MCF 10A (cell line): ENCODE results near the gene ATG7. TPM values are rescaled to one million over a fixed set of nuclear protein-coding genes. Genes with fewer than 3 reads are reported as not detected.

Source experiments
- BruUV-seq: library from RNA; stranded (reverse); fragments of 400-500 nt; replicated peaks from 2 replicates; lab custom pipeline; 2021; lab: Mats Ljungman, UMichigan
- CTCF ChIA-PET: fragments of 300-600 bp; sonication (Branson Sonifier 250); formaldehyde crosslinking; extraction: SDS; loops from one replicate; lab custom pipeline; 2021; ENCODE audit warnings: antibody characterized with exemption, inconsistent platforms; lab: Yijun Ruan, JAX
- POLR2A ChIA-PET: fragments of 300-600, 350-650 bp; sonication (Branson Sonifier 250); formaldehyde crosslinking; extraction: SDS; loops from one replicate; lab custom pipeline; 2020; ENCODE audit warnings: antibody characterized with exemption, inconsistent platforms; lab: Yijun Ruan, JAX
- DNase-seq: peaks from one replicate; pipeline ENCODE4 v3.0.0-alpha.2; 2018; ENCODE audit not compliant: unreplicated experiment
- H3K27ac Mint-ChIP-seq: one replicate; pipeline ENCODE4 v1.8.0; 2022; ENCODE audit warnings: mild to moderate bottlenecking, low read depth, mixed read lengths; ENCODE audit not compliant: unreplicated experiment
- H3K27me3 Mint-ChIP-seq: one replicate; pipeline ENCODE4 v1.8.0; 2022; ENCODE audit warnings: mixed read lengths; ENCODE audit not compliant: insufficient read depth, unreplicated experiment
- H3K36me3 Mint-ChIP-seq: one replicate; pipeline ENCODE4 v1.8.0; 2022; ENCODE audit warnings: mild to moderate bottlenecking, moderate library complexity, mixed read lengths; ENCODE audit not compliant: insufficient read depth, unreplicated experiment
- H3K4me1 Mint-ChIP-seq: one replicate; pipeline ENCODE4 v1.8.0; 2022; ENCODE audit warnings: mixed read lengths; ENCODE audit not compliant: insufficient read depth, unreplicated experiment
- H3K4me3 Mint-ChIP-seq: one replicate; pipeline ENCODE4 v1.8.0; 2022; ENCODE audit warnings: mild to moderate bottlenecking, moderate library complexity, mixed read lengths; ENCODE audit not compliant: unreplicated experiment
- H3K9me3 Mint-ChIP-seq: one replicate; pipeline ENCODE4 v1.8.0; 2022; ENCODE audit warnings: mixed read lengths; ENCODE audit not compliant: unreplicated experiment
- intact Hi-C: fragments of 100-400 bp; cut with micrococcal nuclease; formaldehyde crosslinking; loops from 2 replicates; pipeline ENCODE4 v1.14.1; 2022
- total RNA-seq: library from RNA; stranded (reverse); gene quantifications from 2 replicates; pipeline ENCODE4 v1.2.3, GENCODE V29; 2022
- TF ChIP-seq, protein P1 (sequence below): fragments of 200-600 bp; IDR thresholded peaks from one replicate; pipeline ENCODE4 v1.8.0; 2022; ENCODE audit warnings: antibody characterized with exemption, mild to moderate bottlenecking; ENCODE audit not compliant: unreplicated experiment

ATG7 gene
- total RNA-seq, 1 experiment from 2014 or later, result 54.0 TPM

DNA sequence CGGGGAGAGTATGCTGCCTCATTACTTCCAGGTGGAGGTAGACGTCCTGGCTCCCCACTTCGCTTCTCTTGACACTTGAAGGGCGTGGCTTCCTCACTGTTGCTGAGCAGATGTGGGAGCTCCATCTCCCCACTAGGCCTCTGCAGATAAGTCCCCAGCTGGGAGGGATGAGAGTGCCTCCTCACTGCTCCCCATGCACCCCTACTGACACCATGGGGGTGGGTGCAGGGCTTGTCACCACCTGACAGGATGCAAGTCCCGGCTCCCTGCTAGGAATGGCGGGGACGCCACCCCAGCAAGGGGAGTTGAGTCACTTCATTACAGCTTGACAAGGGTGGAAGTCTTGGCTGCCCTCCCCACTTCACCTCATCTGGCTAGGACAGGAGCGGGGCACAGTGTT lies 36.8 kb upstream of the ATG7 start:
- Mint-ChIP-seq H3K9me3 (no peaks in the 10 kb centered on the region), H3K4me3 (no peak overlapping the region), H3K4me1 (peaks cover 34% of the 10 kb centered on the region), H3K36me3 (peaks cover 13% of the 10 kb centered on the region), H3K27ac (no peak overlapping the region), H3K27me3 (no peaks in the 10 kb centered on the region)
- ChIA-PET CTCF (interaction anchor here (0.5 to 3.9 kb wide), 11 partner anchors 11 to 175 kb away, joined by 3 to 80 read pairs (median 4); no protein-coding TSS in a partner anchor), POLR2A (interaction anchor here (2.4 to 5.5 kb wide), 3 partner anchors 10 to 99 kb away, joined by 14 to 35 read pairs (median 35); partner anchors contain the start of gene ATG7)
- BruUV-seq, result no TSS peak
- TF ChIP-seq, protein P1, sequence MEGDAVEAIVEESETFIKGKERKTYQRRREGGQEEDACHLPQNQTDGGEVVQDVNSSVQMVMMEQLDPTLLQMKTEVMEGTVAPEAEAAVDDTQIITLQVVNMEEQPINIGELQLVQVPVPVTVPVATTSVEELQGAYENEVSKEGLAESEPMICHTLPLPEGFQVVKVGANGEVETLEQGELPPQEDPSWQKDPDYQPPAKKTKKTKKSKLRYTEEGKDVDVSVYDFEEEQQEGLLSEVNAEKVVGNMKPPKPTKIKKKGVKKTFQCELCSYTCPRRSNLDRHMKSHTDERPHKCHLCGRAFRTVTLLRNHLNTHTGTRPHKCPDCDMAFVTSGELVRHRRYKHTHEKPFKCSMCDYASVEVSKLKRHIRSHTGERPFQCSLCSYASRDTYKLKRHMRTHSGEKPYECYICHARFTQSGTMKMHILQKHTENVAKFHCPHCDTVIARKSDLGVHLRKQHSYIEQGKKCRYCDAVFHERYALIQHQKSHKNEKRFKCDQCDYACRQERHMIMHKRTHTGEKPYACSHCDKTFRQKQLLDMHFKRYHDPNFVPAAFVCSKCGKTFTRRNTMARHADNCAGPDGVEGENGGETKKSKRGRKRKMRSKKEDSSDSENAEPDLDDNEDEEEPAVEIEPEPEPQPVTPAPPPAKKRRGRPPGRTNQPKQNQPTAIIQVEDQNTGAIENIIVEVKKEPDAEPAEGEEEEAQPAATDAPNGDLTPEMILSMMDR, result no peak
- no peak for DNase-seq
- intact Hi-C loops, result loop anchor here (5.0 kb wide), 1 partner anchor 37 kb away; the partner anchor contains the start of gene ATG7

DNA sequence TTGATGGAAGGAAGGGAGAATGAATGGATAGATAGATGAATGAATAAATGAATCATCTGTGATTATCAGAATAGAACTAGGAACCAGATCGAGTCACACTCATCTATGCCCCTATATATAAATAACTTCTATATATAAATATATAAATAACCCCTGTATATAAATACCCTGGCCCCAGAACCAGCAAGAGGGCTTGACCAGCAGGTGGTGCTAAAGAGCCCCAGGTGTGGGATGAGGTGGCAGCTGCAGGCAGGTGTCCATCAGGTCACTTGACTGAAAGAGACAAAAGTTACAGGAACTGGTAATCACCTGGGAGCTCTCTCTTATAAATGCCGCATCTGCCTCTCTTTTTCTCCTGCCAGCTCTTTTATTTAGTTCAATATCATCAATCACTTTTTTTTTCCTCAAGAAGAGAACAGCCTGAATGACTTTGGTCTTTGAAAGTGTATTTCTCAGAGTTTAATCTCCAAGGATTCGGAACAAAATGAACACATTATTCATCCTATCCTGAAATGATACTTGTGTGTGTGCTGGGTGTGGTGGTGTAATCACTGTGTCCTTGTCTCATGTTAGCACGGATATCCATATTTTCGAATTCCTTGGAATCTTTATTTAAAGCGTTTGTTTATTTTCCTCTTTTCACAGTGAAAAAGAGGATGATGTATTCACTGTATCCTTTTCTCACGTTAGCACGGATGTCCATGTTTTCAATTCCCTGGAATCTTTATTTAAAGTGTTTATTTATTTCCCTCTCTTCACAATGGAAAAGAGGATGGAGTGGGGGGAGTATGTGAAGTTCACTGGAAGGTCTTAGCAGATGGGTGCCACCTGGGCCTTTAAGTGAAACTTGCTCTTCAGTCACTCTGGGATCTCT lies 35.4 kb upstream of the ATG7 start:
- ChIA-PET CTCF (interaction anchor here (0.7 to 3.9 kb wide), 25 partner anchors 8 to 244 kb away, joined by 3 to 80 read pairs (median 5); no protein-coding TSS in a partner anchor), POLR2A (interaction anchor here (0.7 to 5.5 kb wide), 9 partner anchors 9 to 100 kb away, joined by 3 to 35 read pairs (median 13); partner anchors contain the start of gene ATG7)
- Mint-ChIP-seq H3K36me3 (peaks cover 13% of the 10 kb centered on the region), H3K27me3 (no peaks in the 10 kb centered on the region), H3K9me3 (no peaks in the 10 kb centered on the region), H3K4me1 (peaks cover 26% of the 10 kb centered on the region), H3K27ac (peak overlapping the region; percentile 49), H3K4me3 (no peak overlapping the region)
- TF ChIP-seq, protein P1, result peak; percentile 95
- intact Hi-C loops, result loop anchor here (1.0 to 5.0 kb wide), 2 partner anchors 35 to 98 kb away; partner anchors contain the start of gene ATG7
- no TSS peak for BruUV-seq
- DNase-seq, result peak; percentile 82

DNA sequence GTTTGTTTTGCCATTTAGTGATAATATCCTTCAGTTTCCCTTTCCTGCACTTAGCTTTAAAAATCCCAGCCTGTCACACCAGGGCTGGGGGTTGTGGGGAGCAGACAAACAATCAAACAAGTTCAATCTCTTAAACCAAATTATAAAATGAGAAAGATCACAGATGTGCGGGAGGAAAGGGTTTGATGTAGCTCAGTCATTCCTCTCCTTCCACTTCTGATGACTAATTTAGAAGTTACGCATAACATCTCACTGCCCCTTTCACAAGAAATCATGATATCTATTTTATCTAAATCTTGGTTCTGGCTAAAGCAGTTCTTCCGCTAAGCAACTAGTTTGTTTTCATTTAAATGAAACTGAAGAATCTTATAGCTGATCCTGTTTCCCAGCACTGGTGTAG lies 34.1 kb upstream of the ATG7 start:
- H3K27ac Mint-ChIP-seq, result peak overlapping the region; percentile 82
- CTCF ChIA-PET, result interaction anchor here (0.6 to 3.9 kb wide), 9 partner anchors 12 to 470 kb away, joined by 3 to 80 read pairs (median 4); partner anchors contain the start of gene ATG7
- intact Hi-C loops, result loop anchor here (1.0 to 5.0 kb wide), 2 partner anchors 34 to 51 kb away; partner anchors contain the start of gene ATG7

More for the DNA sequence above, 34.1 kb upstream of the ATG7 start:
- Mint-ChIP-seq H3K4me1 (peaks cover 26% of the 10 kb centered on the region), H3K27me3 (no peaks in the 10 kb centered on the region), H3K36me3 (peaks cover 6% of the 10 kb centered on the region), H3K4me3 (peak overlapping the region; percentile 32), H3K9me3 (no peaks in the 10 kb centered on the region)
- no TSS peak for BruUV-seq
- DNase-seq, result peak; percentile 55
- POLR2A ChIA-PET, result interaction anchor here (0.7 to 5.5 kb wide), 9 partner anchors 12 to 148 kb away, joined by 3 to 35 read pairs (median 4); partner anchors contain the start of gene ATG7
- TF ChIP-seq, protein P1, result no peak
